ENCODE results near the gene OSM. TPM values are rescaled to one million over a fixed set of nuclear protein-coding genes. Genes with fewer than 3 reads are reported as not detected.

The OSM gene
- total and polyA plus RNA-seq, 2 experiments from 2014 or later, result not detected

- H3K79me2 ChIP-seq (replicated peaks; ENCODE audit: insufficient read depth), result no peaks in the 10 kb centered on the region
- peaks cover 16% of the 10 kb centered on the region for H3K4me1 Mint-ChIP-seq
- no peaks in the 10 kb centered on the region; the same call in 2 of the 3 replicates for H3K36me3 Mint-ChIP-seq (ENCODE audit: low read depth)
- H3K4me3 Mint-ChIP-seq, result no peak overlapping the region
- H3K4me3 ChIP-seq, result no peak overlapping the region
- H3K9me3 Mint-ChIP-seq, result no peaks in the 10 kb centered on the region
- no peak overlapping the region for H3K27ac Mint-ChIP-seq
- ATAC-seq (no peak), DNase-seq (ENCODE audit: low spot score) (no peak)
- no peak overlapping the region for H3K27ac ChIP-seq (ENCODE audit: low read depth)
- H4K20me1 ChIP-seq (replicated peaks; ENCODE audit: insufficient read depth), result no peaks in the 10 kb centered on the region; the same call in none of the 2 replicates
- H3K27me3 ChIP-seq (ENCODE audit: insufficient read depth), result no peaks in the 10 kb centered on the region
- H2AFZ ChIP-seq, result no peak overlapping the region
- TF ChIP-seq ZNF331 (CRISPR knock-in tag; IDR thresholded peaks at IDR 0.05; ENCODE audit: low read depth) (no peak), CTCF (conservative IDR thresholded peaks at IDR 0.05; ENCODE audit: low read depth in 2 of 2) (no peak), EZH2phosphoT487 (IDR thresholded peaks at IDR 0.05; ENCODE audit: unreplicated experiment) (no peak), JUNB (IDR thresholded peaks at IDR 0.05; ENCODE audit: unreplicated experiment) (no peak), ZNF114 (CRISPR knock-in tag; IDR thresholded peaks at IDR 0.05) (no peak), ETS1 (IDR thresholded peaks at IDR 0.05) (no peak), CREB1 (CRISPR knock-in tag; IDR thresholded peaks at IDR 0.05; ENCODE audit: low read depth) (no peak), REST (IDR thresholded peaks at IDR 0.05; ENCODE audit: unreplicated experiment) (no peak), EZH2 (IDR thresholded peaks at IDR 0.05; ENCODE audit: low read depth, unreplicated experiment) (no peak), STAT1 (IDR thresholded peaks at IDR 0.05; ENCODE audit: unreplicated experiment) (no peak), NANOG (IDR thresholded peaks at IDR 0.05; ENCODE audit: borderline replicate concordance) (no peak), POLR2AphosphoS5 (IDR thresholded peaks at IDR 0.05; ENCODE audit: low read depth) (no peak), ZNF462 (CRISPR knock-in tag; IDR thresholded peaks at IDR 0.05) (no peak)
- H3K36me3 ChIP-seq (ENCODE audit: insufficient read depth), result no peaks in the 10 kb centered on the region
- H3K9me2 ChIP-seq (ENCODE audit: insufficient read depth), result no peaks in the 10 kb centered on the region
- no peaks in the 10 kb centered on the region for H3F3A ChIP-seq (replicated peaks; ENCODE audit: low read depth)
- H3K27me3 Mint-ChIP-seq (ENCODE audit: insufficient read depth, low read depth, poor library complexity), result peaks cover 6% of the 10 kb centered on the region
- H3K4me2 ChIP-seq, result no peak overlapping the region
- H3K4me1 ChIP-seq (ENCODE audit: insufficient read depth), result no peaks in the 10 kb centered on the region
These were observed 36.1 kb upstream of the OSM start for GRCh38 chr22:30302810-30303138.

Data from GM23338 (cell line).